GM12874 (cell line): ENCODE results near the gene MAGI3.

Source experiments
- TF ChIP-seq, protein P1 (sequence below): IDR thresholded peaks from 2 replicates; pipeline ENCODE4 v1.5.1; 2011; ENCODE audit warnings: low read depth, mild to moderate bottlenecking, control low read depth, low read length, moderate library complexity; ENCODE audit not compliant: insufficient read depth

Gene MAGI3

DNA sequence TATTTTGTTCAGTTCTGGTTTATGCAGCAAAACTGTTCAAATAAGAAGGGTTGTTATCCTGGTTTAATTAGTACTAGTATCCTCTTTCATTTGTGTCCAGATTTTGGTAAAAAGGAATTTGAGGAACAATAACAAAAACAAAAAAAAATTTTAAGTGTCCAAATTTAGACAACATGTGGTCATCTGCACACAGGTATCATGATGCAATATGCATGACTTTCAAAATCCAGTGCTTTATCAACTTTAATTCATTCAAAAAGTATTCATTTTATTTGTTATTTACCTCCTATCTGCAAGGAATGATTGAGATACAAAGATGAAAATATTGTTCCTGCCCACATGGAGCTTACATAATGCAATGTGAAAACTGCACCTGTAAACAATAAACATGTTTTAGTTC lies 16.7 kb upstream of the MAGI3 start:
- TF ChIP-seq, protein P1, sequence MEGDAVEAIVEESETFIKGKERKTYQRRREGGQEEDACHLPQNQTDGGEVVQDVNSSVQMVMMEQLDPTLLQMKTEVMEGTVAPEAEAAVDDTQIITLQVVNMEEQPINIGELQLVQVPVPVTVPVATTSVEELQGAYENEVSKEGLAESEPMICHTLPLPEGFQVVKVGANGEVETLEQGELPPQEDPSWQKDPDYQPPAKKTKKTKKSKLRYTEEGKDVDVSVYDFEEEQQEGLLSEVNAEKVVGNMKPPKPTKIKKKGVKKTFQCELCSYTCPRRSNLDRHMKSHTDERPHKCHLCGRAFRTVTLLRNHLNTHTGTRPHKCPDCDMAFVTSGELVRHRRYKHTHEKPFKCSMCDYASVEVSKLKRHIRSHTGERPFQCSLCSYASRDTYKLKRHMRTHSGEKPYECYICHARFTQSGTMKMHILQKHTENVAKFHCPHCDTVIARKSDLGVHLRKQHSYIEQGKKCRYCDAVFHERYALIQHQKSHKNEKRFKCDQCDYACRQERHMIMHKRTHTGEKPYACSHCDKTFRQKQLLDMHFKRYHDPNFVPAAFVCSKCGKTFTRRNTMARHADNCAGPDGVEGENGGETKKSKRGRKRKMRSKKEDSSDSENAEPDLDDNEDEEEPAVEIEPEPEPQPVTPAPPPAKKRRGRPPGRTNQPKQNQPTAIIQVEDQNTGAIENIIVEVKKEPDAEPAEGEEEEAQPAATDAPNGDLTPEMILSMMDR = no peak

DNA sequence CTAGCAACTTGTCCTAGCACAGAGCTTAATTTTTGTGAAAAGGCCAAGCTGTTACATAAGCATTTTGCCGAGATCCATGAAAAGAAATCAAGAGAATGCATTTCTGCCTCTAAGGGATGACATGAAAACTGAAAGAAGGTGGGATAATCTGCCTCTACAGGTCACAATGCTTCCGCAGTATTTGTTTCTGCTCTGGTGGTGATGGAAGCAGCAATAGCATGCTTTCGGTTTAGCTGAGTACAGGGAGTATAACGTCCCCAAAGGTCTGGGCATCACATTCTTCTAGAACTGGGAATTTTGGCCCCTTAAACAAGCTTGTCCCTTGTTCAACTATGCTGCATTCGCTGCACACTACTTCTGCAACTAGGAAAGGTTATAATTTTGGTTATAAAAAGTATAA lies 14.4 kb upstream of the MAGI3 start:
- TF ChIP-seq, protein P1 = no peak

DNA sequence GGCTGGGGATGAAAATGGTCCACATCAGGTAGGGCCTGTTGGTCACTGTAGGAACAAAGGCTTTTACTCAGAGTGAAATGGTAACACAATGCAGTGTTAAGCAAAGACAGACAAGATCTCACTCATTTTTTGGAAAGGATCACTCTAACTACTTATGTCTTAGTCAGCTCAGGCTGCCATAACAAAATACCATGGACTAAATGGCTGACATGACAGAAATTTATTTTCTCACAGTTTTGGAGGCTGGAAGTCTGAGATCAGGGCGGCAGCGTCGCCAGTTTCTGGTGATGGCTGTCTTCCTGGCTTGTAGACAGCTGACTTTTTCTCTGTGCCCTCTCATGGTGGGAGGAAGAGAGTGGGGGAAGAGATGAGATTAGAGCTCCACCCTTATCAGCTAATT lies 10.2 kb upstream of the MAGI3 start:
- TF ChIP-seq, protein P1 = no peak

DNA sequence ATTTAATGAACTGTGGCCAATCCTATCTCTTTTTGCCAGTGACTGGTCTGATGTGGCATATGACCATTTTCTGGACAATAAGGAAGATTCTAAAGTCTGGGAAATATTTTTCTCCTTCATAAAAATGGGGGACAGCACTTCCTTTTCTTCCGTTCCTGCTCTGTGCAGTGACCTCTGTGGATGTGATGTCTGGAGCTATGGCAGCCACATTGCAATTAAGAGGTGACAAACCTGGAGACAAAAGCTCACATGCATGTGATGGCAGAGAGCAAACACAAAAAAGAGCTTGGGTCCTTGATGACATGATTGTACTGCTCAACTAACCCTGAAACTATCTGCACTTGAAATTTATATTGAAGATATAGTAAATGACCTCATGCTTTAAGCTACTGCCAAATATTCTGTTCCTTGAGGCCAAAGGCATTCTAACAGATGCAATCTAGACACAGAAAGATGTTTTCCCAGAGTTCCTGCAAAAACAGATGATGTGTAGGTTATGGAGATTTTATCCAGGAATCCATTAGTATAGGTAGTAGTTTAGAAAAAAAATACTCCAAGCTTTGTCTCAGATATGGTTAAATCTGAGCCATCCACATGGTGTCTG lies 2.2 kb upstream of the MAGI3 start:
- TF ChIP-seq, protein P1 = no peak

DNA sequence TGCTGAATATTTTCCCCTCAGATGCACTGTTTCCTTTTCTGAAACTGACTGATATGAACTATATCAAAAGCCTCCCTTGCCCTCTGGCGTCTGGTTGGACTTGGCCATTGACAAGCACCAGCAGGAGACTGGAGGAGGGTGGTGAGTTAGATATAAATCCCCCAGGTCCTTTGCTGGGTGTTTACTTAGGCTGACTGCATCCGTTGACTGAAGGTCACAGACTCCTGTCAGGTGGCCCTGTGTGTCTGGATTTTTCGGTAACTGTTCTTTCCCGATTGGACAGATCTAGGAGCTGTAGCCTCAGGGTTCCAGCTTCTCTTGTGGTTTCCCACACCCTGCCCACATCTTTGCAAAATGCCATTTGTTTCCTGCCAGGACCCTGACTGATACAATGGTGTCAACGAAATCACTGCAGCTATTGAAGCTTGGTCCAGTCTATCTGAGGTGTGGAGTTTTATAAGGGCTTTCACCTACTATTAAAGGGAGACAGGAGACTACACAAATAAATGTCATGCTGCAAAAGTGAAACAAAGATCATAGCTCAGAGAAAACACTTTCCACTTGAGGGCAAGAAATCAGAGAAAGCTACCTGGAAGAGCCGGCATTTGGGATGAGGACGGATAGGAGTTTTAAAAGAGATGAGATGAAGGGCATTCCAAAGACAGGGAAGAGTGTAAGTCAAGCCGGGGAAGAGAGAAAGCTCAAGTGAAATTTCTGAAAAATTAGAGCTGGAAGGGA lies 1.5 kb upstream of the MAGI3 start:
- TF ChIP-seq, protein P1 = no peak

DNA sequence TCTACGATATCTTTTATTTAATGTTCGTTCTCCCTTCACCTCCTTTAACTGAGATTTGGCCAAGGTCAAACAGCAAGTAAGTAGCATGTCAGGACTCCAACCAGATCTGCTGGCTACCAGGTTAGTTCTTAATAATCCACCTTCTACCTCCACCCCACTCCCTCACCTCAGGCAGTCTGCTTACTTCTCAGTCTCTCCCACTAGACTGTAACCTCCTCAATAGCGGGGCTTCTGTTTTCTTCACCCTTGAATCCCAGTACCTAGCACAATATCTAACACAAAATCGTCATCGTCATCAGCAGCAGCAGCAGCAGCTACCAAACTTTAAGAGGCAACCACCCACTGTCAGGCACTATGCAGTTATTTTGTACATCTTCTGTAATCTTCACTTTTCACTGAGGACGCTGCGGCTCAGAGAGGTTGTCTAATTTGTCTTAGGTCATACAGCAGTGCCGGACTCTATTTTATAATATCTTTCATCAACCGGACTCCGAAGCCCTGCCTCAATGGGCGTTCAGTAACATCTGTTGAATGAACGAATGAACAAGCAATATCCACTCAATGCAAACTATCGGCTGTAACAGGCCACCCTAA lies 859 bp upstream of the MAGI3 start:
- TF ChIP-seq, protein P1 = no peak

DNA sequence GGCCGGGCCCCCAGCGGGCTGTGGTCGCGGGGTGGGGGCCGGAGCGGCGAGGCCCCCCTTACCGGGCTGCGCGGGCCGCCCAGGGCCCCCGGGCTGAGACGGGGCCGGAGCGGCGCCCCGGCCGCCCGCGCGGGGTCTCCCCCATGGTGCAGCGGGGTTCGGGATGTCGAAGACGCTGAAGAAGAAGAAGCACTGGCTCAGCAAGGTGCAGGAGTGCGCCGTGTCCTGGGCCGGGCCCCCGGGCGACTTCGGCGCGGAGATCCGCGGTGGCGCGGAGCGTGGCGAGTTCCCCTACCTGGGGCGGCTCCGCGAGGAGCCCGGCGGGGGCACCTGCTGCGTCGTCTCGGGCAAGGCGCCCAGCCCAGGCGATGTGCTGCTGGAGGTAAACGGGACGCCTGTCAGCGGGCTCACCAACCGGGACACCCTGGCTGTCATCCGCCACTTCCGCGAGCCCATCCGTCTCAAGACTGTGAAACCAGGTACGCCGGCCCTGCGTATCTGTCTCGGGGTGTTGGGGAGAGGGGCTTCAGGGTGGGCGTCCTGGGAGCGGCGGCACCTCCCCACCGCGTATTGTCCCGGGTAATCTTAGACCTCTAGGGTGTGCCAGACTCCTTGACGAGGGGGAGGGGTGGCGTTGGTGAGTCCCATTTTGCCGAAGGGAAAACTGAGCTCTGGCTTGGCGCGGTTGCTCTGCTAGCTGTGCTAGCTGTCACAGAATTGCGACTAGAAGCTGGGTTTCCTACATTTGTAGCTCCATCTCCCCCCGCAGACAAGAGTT lies 745 bp downstream of the MAGI3 start:
- TF ChIP-seq, protein P1 = no peak
